ENCODE data around the gene DIS3L2. TPM values are rescaled to one million over a fixed set of nuclear protein-coding genes. Genes with fewer than 3 reads are reported as not detected.

DIS3L2 gene
- total and polyA plus RNA-seq, 8 donors, result 13.0 to 24.0 (median 16.8) TPM

DNA sequence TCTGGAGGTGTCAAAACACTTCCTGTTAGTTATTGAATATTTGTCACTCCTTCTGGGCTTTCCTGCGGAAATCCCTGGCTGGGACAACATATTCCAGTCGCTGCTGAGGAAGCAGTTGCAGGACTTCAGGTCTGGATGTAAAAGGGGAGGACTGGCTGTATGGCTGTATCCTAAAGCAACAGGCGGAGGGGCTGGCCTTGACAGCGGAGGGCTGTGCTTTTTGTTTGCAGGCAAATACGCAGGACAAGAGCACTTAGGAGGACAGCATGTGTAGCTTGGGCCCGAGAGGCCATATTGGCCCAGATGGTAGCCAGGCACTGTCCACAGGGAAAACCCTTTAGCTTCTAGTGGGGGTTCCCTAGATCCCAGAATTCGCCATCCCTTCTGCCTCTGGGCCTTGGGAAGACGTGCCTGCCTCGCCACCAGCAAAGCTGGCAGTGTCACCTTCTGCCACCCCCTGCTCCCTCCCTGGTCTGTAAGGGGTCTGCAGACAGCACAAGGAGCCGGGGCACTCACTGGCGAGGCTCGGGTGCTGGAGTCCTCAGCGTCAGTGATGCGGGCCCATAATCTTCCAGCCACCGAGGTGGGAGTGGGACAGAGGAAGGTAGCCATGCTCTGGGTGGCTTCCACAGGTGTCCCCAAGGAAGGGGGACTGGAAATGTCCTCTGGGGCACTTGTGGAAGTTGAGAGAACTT, 42.0 kb upstream of the DIS3L2 start:
- Histone ChIP-seq H3K9me3 (no peaks in the 10 kb centered on the region), H3K27ac (no peak overlapping the region), H3K4me1 (no peaks in the 10 kb centered on the region), H3K27me3 (peaks cover 0 to 3% (median 0%) of the 10 kb centered on the region in 4 donors), H3K36me3 (no peaks in the 10 kb centered on the region), H3K4me3 (no peak overlapping the region)
- DNase-seq (peak in 1 of 6 donors; percentile 48), FAIRE-seq (no peak), ATAC-seq (no peak)
- intact Hi-C loops (cut with DNase I), result loop anchor here in 1 of 3 donors (10.0 kb wide), 1 partner anchor 225 kb away; no protein-coding TSS in a partner anchor
- TF ChIP-seq, protein P1, sequence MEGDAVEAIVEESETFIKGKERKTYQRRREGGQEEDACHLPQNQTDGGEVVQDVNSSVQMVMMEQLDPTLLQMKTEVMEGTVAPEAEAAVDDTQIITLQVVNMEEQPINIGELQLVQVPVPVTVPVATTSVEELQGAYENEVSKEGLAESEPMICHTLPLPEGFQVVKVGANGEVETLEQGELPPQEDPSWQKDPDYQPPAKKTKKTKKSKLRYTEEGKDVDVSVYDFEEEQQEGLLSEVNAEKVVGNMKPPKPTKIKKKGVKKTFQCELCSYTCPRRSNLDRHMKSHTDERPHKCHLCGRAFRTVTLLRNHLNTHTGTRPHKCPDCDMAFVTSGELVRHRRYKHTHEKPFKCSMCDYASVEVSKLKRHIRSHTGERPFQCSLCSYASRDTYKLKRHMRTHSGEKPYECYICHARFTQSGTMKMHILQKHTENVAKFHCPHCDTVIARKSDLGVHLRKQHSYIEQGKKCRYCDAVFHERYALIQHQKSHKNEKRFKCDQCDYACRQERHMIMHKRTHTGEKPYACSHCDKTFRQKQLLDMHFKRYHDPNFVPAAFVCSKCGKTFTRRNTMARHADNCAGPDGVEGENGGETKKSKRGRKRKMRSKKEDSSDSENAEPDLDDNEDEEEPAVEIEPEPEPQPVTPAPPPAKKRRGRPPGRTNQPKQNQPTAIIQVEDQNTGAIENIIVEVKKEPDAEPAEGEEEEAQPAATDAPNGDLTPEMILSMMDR (IDR thresholded peaks at IDR 0.05), result no peak
- 81 to 86% methylated on average over 15 of the region's 15 CpGs for WGBS, 2 donors

DNA sequence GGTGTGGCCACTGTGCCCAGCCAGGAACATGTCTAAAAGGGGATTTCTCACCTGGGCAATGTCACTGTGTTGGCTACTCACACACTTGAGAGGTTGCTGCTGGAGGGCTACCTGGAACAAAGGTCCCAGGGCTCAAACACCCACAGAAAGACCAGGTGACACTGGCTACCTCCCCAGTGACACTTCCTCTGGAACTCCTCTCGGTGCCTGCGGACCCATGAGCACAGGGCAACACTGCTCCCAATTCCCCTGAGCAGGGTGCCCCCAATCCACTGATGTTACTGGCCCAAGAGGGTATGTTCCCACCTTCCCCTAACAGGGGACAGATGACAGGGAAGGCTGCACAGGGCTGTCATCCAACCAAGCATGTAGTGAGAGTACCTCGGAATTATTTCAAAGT, 41.1 kb upstream of the DIS3L2 start:
- Histone ChIP-seq H3K36me3 (no peaks in the 10 kb centered on the region), H3K27ac (no peak overlapping the region), H3K4me3 (no peak overlapping the region), H3K9me3 (no peaks in the 10 kb centered on the region), H3K4me1 (peaks cover 0 to under 1% (median 0%) of the 10 kb centered on the region in 3 donors), H3K27me3 (peaks cover 0 to 5% (median 0%) of the 10 kb centered on the region in 4 donors)
- FAIRE-seq, result no peak
- intact Hi-C loops (cut with DNase I), result loop anchor here in 1 of 3 donors (10.0 kb wide), 1 partner anchor 224 kb away; no protein-coding TSS in a partner anchor
- no peak for ATAC-seq
- WGBS, 2 donors, result 69 to 75% methylated on average over 3 of the region's 3 CpGs
- TF ChIP-seq, protein P1 (IDR thresholded peaks at IDR 0.05), result no peak
- peak in 1 of 6 donors; percentile 8 for DNase-seq

DNA sequence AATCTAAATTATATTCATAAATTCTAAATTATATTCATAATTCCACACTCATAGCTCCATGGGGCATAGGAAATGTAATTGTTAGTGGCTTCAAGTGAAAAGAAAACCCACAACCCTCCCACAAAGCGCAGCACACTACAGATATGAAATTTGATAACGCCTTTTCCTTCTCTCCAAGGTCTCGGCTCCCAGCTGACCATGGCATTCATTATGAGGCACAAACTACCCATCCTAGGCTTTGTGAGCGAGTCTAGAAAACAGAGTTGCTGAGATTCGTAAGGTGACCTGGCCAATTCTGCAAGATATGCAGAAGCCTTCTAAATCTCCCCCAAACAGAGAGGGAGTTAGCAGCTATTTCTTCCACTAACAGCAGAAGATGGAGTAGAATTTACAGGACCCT, 40.7 kb upstream of the DIS3L2 start:
- ATAC-seq (no peak), DNase-seq (no peak), FAIRE-seq (no peak)
- intact Hi-C loops (cut with DNase I), result loop anchor here in 1 of 3 donors (10.0 kb wide), 1 partner anchor 224 kb away; no protein-coding TSS in a partner anchor
- no peaks in the 10 kb centered on the region for H3K36me3 ChIP-seq
- H3K9me3 ChIP-seq, result no peaks in the 10 kb centered on the region
- TF ChIP-seq, protein P1 (IDR thresholded peaks at IDR 0.05), result no peak
- H3K27ac ChIP-seq, result no peak overlapping the region
- H3K27me3 ChIP-seq, result peaks cover 0 to 9% (median 2%) of the 10 kb centered on the region in 4 donors
- 65 to 70% methylated on average over 5 of the region's 5 CpGs for WGBS, 2 donors
- H3K4me1 ChIP-seq, result peaks cover 3 to 5% (median 4%) of the 10 kb centered on the region in 3 donors
- H3K4me3 ChIP-seq, result no peak overlapping the region

DNA sequence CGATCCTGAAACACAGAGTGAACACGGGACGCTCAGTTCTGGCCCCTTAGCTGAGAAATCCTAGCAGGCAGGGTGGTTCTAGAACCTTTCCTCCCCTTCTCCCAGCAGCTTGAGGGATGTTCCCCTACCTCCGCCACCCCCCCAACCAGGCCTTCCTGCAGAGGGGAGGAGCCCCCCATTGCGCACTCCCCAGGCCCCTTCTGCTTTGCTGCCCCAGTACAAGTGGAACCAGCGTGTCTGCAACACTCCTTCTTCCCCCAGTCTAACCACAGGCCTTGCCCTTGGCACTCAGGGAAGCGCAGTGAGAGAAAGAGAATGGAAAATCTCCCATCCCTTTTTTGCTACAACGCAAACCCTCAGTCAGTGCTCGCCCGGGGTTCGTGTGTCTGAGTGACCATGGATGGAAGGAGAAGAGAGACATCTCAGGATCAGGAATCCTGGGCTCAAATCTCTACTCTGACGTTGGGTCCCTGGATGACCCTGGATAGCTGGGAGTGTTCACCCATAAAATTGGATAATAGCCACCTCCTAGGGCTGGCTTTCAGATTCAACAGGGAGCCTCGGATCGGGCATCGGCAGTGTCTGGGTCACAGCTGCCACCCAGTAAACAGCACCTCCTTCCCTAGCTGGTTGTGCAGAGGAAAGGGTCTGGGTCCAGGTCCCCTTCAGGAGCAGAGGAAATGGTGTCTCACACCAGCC, 39.1 kb upstream of the DIS3L2 start:
- TF ChIP-seq, protein P1 (IDR thresholded peaks at IDR 0.05), result no peak
- DNase-seq (peak in 1 of 6 donors; percentile 20), FAIRE-seq (no peak), ATAC-seq (no peak)
- no peaks in the 10 kb centered on the region for H3K9me3 ChIP-seq
- no peak overlapping the region for H3K27ac ChIP-seq
- peaks cover 0 to 18% (median 3%) of the 10 kb centered on the region in 4 donors for H3K27me3 ChIP-seq
- H3K4me1 ChIP-seq, result peaks cover 7 to 17% (median 10%) of the 10 kb centered on the region in 3 donors
- 68 to 79% methylated on average over 15 of the region's 15 CpGs for WGBS, 2 donors
- intact Hi-C loops (cut with DNase I), result loop anchor here in 1 of 3 donors (10.0 kb wide), 1 partner anchor 222 kb away; no protein-coding TSS in a partner anchor
- H3K36me3 ChIP-seq, result no peaks in the 10 kb centered on the region
- H3K4me3 ChIP-seq, result no peak overlapping the region

Data from pancreas (tissue), 10 donors.